ENCODE measurements around the gene RADX. TPM values are rescaled to one million over a fixed set of nuclear protein-coding genes. Genes with fewer than 3 reads are reported as not detected.

The RADX gene
- total RNA-seq, 2 experiments from 2014 or later = 5.6 to 7.4 TPM

DNA sequence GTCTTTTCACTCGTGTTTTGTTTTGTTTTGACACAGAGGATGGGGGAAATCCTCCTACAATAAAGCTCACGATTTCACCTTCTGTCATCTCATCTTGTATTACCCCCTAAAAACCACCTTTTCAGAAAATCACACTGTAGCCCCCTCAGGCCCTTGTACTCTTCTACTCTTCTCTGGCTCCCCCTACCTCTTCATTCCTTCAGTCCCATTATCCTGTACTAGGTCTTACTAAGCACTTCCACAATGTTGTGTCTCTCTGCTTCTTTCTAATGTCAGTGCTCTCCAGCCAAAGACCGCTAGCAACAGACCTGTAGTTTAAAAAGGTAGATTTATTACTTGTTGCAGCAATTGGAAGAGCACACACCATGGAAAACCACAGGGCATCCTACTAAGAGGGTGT lies 84.7 kb downstream of the RADX start:
- TF ChIP-seq CTCF (IDR thresholded peaks at IDR 0.05) = no peak
- Mint-ChIP-seq H3K4me1 (ENCODE audit: low read depth) (no peaks in the 10 kb centered on the region), H3K27ac (no peak overlapping the region), H3K9me3 (no peaks in the 10 kb centered on the region), H3K27me3 (peaks cover 4% of the 10 kb centered on the region), H3K4me3 (no peak overlapping the region), H3K36me3 (ENCODE audit: low read depth) (no peaks in the 10 kb centered on the region)
- ChIA-PET CTCF (no interaction called here), POLR2A (no interaction called here)
- intact Hi-C loops (cut with micrococcal nuclease) = no loop called here
- DNase-seq (no peak), ATAC-seq (no peak)

DNA sequence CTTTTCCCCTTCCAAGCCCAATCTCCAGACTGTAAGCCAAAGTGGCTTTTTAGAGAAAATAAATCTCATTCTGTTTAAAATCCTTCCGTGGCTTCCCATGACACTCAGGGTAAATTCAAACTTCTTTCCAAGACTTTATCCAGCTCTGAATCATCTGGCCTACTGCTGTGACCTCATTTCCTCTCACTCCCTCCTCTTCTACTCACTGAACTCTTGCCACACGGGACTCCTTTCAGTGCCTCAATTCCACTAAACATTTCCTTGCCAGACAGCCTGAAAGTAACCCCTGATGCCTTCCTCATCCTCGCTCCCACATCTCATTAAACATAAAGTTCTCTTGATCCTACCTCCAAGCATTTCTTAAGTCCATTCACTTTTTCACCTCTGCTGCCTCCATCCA lies 86.9 kb downstream of the RADX start:
- TF ChIP-seq CTCF (IDR thresholded peaks at IDR 0.05) = no peak
- no peak overlapping the region for H3K27ac Mint-ChIP-seq
- intact Hi-C loops (cut with micrococcal nuclease) = no loop called here

GRCh38 chrX:106702636-106703035 lies 90.9 kb downstream of the RADX start:
- no peak overlapping the region for H3K27ac Mint-ChIP-seq
- H3K9me3 Mint-ChIP-seq = no peaks in the 10 kb centered on the region
- no peaks in the 10 kb centered on the region for H3K4me1 Mint-ChIP-seq (ENCODE audit: low read depth)
- CTCF ChIA-PET = no interaction called here
- POLR2A ChIA-PET = no interaction called here
- no peaks in the 10 kb centered on the region for H3K27me3 Mint-ChIP-seq
- no peak overlapping the region for H3K4me3 Mint-ChIP-seq
- no peak for DNase-seq
- no peaks in the 10 kb centered on the region for H3K36me3 Mint-ChIP-seq (ENCODE audit: low read depth)
- no peak for TF ChIP-seq CTCF (IDR thresholded peaks at IDR 0.05)
- no peak for ATAC-seq
- intact Hi-C loops (cut with micrococcal nuclease) = no loop called here

More for the DNA sequence above, 86.9 kb downstream of the RADX start:
- Mint-ChIP-seq H3K27me3 (no peaks in the 10 kb centered on the region), H3K9me3 (no peaks in the 10 kb centered on the region), H3K36me3 (ENCODE audit: low read depth) (no peaks in the 10 kb centered on the region), H3K4me1 (ENCODE audit: low read depth) (no peaks in the 10 kb centered on the region), H3K4me3 (no peak overlapping the region)
- DNase-seq (no peak), ATAC-seq (no peak)
- POLR2A ChIA-PET = no interaction called here
- CTCF ChIA-PET = no interaction called here

- ChIA-PET POLR2A (no interaction called here), CTCF (no interaction called here)
- Mint-ChIP-seq H3K36me3 (ENCODE audit: low read depth) (no peaks in the 10 kb centered on the region), H3K27ac (no peak overlapping the region), H3K4me3 (no peak overlapping the region), H3K9me3 (no peaks in the 10 kb centered on the region), H3K27me3 (no peaks in the 10 kb centered on the region), H3K4me1 (ENCODE audit: low read depth) (no peaks in the 10 kb centered on the region)
- intact Hi-C loops (cut with micrococcal nuclease) = no loop called here
- ATAC-seq = no peak
- DNase-seq = no peak
- TF ChIP-seq CTCF (IDR thresholded peaks at IDR 0.05) = no peak
Observed at GRCh38 chrX:106706466-106706865, 94.7 kb downstream of the RADX start.

DNA sequence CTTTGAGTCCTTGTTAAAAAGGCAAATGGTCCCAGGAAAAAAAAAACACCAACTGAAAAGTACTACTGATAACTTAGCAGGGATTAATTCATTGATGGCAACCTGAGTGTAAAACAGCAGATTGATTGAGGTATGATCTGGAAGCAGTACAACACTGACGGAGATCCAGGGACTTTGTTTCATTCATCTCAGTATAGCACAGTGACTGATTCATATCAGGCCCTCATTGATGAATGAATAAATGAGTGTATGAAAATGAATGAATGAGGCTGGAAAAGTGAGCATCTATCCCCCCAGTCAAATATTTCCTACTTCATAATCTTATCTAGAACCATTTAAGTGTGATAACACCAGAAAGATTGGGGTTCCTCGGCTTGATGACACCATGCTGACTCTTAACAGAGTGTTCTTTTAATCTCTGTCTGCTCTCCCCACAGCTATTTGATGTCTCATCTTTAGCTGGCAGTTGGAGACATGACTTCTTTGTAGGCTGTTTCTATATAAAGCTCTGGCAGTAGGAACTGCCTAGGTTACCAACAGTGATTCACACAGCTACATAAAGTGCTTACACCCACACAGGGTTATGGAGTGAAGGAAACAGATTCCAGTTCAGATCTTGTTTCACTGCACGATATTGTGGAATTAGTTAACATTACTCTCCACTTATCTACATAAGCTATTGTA lies 96.1 kb downstream of the RADX start:
- no peaks in the 10 kb centered on the region for H3K27me3 Mint-ChIP-seq
- ChIA-PET POLR2A (no interaction called here), CTCF (no interaction called here)
- no peaks in the 10 kb centered on the region for H3K4me1 Mint-ChIP-seq (ENCODE audit: low read depth)
- DNase-seq = no peak
- H3K36me3 Mint-ChIP-seq (ENCODE audit: low read depth) = no peaks in the 10 kb centered on the region
- ATAC-seq = peak; percentile 13
- H3K9me3 Mint-ChIP-seq = no peaks in the 10 kb centered on the region
- TF ChIP-seq CTCF (IDR thresholded peaks at IDR 0.05) = no peak
- intact Hi-C loops (cut with micrococcal nuclease) = no loop called here
- no peak overlapping the region for H3K4me3 Mint-ChIP-seq
- H3K27ac Mint-ChIP-seq = no peak overlapping the region
